HepG2 (cell line): ENCODE results near the gene MCU.

ENCODE experiments used
- ATAD3A ChIP-seq: sonication (generic); formaldehyde crosslinking; IDR thresholded peaks from 2 replicates; pipeline ENCODE4 v1.4.0; 2020; ENCODE audit warnings: missing genetic modification reagents
- NR2C2 ChIP-seq: sonication (generic); formaldehyde crosslinking; IDR thresholded peaks from 2 replicates; pipeline ENCODE4 v1.4.0; 2020; ENCODE audit warnings: missing genetic modification reagents, mild to moderate bottlenecking, moderate library complexity, borderline replicate concordance
- NR3C1 ChIP-seq: sonication (generic); formaldehyde crosslinking; IDR thresholded peaks from 2 replicates; pipeline ENCODE4 v1.4.0; 2020; ENCODE audit warnings: missing genetic modification reagents
- PRDM15 ChIP-seq: sonication (generic); formaldehyde crosslinking; IDR thresholded peaks from 2 replicates; pipeline ENCODE4 v1.4.0; 2020; ENCODE audit warnings: missing genetic modification reagents
- ZNF235 ChIP-seq: sonication (generic); formaldehyde crosslinking; IDR thresholded peaks from 2 replicates; pipeline ENCODE4 v1.8.1; 2023; ENCODE audit warnings: mild to moderate bottlenecking, missing genetic modification reagents, borderline replicate concordance
- ZNF274 ChIP-seq: sonication (generic); formaldehyde crosslinking; IDR thresholded peaks from 2 replicates; pipeline ENCODE4 v1.5.1; 2020; ENCODE audit warnings: mild to moderate bottlenecking, missing genetic modification reagents
- ZNF337 ChIP-seq: sonication (generic); formaldehyde crosslinking; IDR thresholded peaks from 2 replicates; pipeline ENCODE4 v1.5.1; 2020; ENCODE audit warnings: missing genetic modification reagents, low read depth, mild to moderate bottlenecking, borderline replicate concordance
- TF ChIP-seq, protein P1 (sequence below): sonication (generic); formaldehyde crosslinking; IDR thresholded peaks from 2 replicates; pipeline ENCODE4 v1.5.0; 2020; ENCODE audit warnings: mild to moderate bottlenecking, missing genetic modification reagents, moderate library complexity
- TF ChIP-seq, protein P2 (sequence below): sonication (generic); formaldehyde crosslinking; IDR thresholded peaks from 2 replicates; pipeline ENCODE4 v1.5.1; 2020; ENCODE audit warnings: mild to moderate bottlenecking, missing genetic modification reagents, moderate library complexity
- TF ChIP-seq, protein P3 (sequence below): sonication (generic); formaldehyde crosslinking; IDR thresholded peaks from 2 replicates; pipeline ENCODE4 v1.4.0; 2020; ENCODE audit warnings: missing genetic modification reagents

- TF ChIP-seq, protein P1, sequence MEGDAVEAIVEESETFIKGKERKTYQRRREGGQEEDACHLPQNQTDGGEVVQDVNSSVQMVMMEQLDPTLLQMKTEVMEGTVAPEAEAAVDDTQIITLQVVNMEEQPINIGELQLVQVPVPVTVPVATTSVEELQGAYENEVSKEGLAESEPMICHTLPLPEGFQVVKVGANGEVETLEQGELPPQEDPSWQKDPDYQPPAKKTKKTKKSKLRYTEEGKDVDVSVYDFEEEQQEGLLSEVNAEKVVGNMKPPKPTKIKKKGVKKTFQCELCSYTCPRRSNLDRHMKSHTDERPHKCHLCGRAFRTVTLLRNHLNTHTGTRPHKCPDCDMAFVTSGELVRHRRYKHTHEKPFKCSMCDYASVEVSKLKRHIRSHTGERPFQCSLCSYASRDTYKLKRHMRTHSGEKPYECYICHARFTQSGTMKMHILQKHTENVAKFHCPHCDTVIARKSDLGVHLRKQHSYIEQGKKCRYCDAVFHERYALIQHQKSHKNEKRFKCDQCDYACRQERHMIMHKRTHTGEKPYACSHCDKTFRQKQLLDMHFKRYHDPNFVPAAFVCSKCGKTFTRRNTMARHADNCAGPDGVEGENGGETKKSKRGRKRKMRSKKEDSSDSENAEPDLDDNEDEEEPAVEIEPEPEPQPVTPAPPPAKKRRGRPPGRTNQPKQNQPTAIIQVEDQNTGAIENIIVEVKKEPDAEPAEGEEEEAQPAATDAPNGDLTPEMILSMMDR = no peak
- TF ChIP-seq PRDM15 (CRISPR knock-in tag) (no peak), ZNF235 (CRISPR knock-in tag) (no peak), NR3C1 (no peak), ZNF337 (no peak), NR2C2 (CRISPR knock-in tag) (no peak), ZNF274 (CRISPR knock-in tag) (no peak), ATAD3A (CRISPR knock-in tag) (no peak)
- TF ChIP-seq, protein P2, sequence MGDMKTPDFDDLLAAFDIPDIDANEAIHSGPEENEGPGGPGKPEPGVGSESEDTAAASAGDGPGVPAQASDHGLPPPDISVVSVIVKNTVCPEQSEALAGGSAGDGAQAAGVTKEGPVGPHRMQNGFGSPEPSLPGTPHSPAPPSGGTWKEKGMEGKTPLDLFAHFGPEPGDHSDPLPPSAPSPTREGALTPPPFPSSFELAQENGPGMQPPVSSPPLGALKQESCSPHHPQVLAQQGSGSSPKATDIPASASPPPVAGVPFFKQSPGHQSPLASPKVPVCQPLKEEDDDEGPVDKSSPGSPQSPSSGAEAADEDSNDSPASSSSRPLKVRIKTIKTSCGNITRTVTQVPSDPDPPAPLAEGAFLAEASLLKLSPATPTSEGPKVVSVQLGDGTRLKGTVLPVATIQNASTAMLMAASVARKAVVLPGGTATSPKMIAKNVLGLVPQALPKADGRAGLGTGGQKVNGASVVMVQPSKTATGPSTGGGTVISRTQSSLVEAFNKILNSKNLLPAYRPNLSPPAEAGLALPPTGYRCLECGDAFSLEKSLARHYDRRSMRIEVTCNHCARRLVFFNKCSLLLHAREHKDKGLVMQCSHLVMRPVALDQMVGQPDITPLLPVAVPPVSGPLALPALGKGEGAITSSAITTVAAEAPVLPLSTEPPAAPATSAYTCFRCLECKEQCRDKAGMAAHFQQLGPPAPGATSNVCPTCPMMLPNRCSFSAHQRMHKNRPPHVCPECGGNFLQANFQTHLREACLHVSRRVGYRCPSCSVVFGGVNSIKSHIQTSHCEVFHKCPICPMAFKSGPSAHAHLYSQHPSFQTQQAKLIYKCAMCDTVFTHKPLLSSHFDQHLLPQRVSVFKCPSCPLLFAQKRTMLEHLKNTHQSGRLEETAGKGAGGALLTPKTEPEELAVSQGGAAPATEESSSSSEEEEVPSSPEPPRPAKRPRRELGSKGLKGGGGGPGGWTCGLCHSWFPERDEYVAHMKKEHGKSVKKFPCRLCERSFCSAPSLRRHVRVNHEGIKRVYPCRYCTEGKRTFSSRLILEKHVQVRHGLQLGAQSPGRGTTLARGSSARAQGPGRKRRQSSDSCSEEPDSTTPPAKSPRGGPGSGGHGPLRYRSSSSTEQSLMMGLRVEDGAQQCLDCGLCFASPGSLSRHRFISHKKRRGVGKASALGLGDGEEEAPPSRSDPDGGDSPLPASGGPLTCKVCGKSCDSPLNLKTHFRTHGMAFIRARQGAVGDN (CRISPR knock-in tag) = no peak
- TF ChIP-seq, protein P3, sequence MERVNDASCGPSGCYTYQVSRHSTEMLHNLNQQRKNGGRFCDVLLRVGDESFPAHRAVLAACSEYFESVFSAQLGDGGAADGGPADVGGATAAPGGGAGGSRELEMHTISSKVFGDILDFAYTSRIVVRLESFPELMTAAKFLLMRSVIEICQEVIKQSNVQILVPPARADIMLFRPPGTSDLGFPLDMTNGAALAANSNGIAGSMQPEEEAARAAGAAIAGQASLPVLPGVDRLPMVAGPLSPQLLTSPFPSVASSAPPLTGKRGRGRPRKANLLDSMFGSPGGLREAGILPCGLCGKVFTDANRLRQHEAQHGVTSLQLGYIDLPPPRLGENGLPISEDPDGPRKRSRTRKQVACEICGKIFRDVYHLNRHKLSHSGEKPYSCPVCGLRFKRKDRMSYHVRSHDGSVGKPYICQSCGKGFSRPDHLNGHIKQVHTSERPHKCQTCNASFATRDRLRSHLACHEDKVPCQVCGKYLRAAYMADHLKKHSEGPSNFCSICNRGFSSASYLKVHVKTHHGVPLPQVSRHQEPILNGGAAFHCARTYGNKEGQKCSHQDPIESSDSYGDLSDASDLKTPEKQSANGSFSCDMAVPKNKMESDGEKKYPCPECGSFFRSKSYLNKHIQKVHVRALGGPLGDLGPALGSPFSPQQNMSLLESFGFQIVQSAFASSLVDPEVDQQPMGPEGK = no peak
Observed at GRCh38 chr10:72719941-72720592, 28.1 kb downstream of the MCU start.
